HT-29 (cell line): ENCODE measurements around the gene SLC16A3. TPM values are rescaled to one million over a fixed set of nuclear protein-coding genes. Genes with fewer than 3 reads are reported as not detected.
"Not testable (repeated sequence)": the region's sequence is repeated elsewhere in the genome, so short reads cannot be mapped to it uniquely, and the experiment has no call there.

Experiments used
- DNase-seq: peaks from one replicate; pipeline ENCODE4 v3.0.0-alpha.2; 2015; ENCODE audit warnings: low spot score
- total RNA-seq: library from RNA; depleted of rRNA; stranded (reverse); fragments of >200 nt; shearing (Covaris generic); gene quantifications from 2 replicates; pipeline ENCODE4 v1.2.3, GENCODE V29; 2014; rRNA removed

The SLC16A3 gene
- 132 and 156 TPM in 2 replicates for total RNA-seq

DNA sequence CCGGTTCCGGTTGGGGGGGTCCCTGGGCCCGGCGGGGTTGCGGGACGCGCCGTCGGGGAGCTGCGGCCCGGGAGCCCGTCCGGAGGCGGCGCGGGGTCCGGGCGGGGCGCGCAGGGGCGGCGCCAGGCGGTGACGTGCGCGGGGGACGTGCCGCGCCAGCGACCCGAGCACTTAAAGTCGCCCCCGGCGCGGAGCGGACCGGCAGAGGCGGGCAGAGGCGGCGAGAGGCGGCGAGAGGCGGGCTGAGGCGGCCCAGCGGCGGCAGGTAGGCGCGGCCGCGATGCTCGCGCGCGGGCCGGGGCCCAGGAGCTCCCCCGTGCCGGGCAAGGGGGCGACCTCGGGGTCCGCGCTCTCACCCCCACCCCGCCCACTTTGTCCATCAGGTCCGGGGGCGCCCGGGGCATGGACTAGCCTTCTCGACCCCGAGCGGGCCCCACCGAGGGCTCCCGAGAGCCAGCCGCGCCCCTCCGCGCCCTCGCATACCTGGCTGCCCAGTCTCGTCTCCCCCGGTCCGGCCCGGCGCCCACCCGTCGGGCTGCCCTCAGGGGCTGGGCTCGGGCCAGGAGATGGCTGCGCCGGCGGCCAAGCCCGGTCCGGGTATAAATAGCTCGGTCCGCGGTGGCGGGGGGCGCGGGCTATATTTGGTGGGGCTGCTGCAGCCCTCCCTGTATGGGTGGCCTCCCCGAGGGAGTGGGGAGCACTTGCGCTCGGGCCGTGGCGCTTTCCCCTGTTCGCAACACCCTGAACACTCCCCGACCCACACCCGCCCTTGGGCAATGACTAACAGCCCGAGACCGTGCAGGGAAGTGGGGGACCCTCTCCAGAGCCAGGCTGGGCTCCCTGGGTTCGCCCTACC is at the start of gene SLC16A3:
Gene SLC16A3, plus strand, starts transcription at position 201 of the 856 bp plus-strand sequence. CDS start 6,967 bp downstream, outside the sequence.
- peak; percentile 64 for DNase-seq

DNA sequence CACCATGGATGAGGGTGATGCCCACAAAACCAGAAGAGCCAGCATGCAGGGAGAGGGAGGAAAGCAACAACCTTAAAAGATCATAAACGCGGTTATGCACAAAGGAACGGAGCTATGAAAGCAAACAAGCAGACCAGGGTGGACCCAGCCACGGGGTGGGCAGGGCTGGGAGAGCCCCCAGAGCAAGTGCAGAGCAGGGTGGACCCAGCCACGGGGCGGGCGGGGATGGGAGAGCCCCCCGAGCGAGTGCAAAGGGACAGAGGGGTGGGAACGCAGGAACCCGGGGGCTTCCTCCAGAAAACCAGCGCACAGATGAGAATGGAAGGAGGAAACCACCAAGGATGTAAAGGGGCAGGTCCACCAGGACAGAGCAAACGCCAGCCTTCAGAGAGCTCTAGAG is 49.4 kb upstream of the SLC16A3 start:
- DNase-seq, result no peak

DNA sequence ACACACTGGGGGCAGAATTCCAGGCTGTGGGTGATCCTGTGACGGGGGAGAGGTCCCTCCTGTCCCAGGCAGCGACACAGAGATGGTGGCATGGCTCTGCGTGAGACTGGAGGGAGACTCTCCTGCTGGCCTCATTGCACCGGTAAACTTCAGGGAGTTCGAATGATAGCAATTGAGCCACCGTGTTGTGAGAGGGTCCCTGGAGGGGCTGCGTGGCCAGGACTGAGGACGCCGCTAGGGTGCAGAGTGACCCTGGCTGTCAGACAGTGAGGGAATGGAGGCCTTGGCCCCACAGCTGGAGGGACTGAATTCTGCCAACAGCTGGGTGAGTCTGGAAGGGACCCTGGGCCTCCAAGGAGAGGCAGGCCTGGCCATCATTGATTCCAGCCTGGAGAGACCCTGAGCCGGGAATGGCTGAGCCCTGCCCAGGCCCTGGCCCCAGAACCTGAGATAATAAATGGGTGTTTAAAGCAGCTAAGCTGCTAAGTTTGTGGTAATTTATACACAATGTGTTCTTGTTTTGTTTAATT is 48.8 kb upstream of the SLC16A3 start:
- no peak for DNase-seq

DNA sequence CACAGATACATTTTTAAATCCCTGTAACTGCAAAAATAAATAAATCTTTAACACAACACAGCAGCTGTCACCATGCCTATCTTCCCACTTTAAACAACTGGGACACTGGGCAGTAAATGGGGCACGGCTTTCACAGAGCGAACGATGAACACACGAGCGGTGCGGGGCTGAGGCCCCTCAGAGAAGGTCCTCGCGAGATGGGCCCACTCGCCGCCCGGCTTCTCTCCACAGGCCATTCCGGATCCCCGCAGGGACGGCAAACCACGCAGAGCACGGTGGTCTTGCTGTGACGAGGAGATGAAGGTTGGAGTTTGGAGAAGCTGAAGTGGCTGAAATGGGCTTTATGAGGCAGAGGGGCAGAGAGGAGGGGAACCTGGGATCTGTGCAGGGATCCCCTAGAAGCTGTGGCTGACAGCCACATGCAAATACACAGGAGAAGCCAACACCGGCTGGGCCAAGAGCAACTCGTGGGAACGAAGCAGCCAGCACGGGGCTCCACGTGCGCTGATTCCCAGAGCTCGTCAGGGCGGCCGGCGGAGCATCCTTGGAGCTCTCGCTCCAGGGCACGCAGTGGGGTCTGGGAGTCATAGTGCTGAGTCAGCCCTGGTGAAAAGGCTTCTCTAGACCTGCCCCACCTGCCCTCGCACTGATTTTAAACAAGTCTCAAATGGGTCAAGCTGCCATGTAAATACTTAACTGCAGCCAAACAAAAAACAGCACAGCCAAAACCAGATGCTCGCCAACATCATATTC is 47.9 kb upstream of the SLC16A3 start:
- no peak for DNase-seq

DNA sequence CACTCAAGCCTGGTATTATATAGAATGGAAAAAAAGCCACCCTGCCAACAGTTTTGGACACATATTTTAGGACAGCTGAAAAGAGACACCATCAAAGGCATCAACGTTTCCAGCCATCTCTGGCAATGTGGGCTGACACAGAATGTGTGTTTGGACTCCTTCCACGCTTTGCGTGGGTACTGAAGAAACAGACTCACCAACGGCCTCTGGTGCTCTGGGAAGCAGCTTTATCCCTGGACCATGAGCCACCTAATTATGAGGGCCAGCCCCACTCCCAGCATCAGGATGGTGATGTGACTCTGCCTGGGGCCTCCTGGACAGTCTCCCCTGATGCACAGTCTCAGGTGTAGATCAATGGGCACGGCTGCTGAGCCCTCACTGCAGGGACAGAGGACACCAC is 44.1 kb upstream of the SLC16A3 start:
- DNase-seq, result no peak

DNA sequence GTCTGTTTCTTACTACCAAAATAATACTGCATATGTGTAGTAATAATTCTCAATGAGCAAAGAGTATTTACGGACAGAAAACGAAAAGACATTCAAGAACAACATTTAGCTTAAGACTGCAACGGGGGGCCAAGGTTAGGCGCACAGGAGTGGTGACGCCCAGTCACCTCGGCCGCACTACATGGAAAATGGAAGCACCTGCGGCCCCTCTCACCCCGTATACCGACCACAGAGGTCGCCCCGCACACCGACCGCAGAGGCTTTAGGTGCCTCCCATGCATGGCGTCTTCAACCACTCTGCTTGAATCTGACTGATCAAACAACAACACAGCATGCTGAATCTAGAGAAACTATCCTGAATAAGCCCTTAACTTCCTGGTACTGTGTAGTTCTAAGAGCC is 42.6 kb upstream of the SLC16A3 start:
- DNase-seq, result no peak

DNA sequence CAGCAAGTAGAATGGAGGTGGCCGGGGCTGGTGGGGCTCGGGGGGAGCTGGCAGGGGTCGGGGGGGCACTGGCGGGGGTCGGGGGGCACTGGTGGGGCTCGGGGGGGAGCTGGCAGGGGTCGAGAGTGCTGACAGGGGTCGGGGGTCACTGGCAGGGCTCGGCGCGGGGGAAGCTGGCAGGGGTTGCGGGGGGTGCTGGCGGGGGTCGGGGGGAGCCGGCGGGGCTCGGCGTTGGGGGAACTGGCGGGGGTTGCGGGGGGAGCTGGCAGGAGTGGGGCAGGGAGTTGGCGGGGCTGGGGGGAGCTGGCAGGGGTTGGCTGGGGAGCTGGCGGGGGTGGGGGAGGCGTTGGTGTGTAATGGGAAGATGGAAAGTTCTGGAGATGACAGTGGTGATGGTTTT is 41.3 kb upstream of the SLC16A3 start:
- no peak for DNase-seq

DNA sequence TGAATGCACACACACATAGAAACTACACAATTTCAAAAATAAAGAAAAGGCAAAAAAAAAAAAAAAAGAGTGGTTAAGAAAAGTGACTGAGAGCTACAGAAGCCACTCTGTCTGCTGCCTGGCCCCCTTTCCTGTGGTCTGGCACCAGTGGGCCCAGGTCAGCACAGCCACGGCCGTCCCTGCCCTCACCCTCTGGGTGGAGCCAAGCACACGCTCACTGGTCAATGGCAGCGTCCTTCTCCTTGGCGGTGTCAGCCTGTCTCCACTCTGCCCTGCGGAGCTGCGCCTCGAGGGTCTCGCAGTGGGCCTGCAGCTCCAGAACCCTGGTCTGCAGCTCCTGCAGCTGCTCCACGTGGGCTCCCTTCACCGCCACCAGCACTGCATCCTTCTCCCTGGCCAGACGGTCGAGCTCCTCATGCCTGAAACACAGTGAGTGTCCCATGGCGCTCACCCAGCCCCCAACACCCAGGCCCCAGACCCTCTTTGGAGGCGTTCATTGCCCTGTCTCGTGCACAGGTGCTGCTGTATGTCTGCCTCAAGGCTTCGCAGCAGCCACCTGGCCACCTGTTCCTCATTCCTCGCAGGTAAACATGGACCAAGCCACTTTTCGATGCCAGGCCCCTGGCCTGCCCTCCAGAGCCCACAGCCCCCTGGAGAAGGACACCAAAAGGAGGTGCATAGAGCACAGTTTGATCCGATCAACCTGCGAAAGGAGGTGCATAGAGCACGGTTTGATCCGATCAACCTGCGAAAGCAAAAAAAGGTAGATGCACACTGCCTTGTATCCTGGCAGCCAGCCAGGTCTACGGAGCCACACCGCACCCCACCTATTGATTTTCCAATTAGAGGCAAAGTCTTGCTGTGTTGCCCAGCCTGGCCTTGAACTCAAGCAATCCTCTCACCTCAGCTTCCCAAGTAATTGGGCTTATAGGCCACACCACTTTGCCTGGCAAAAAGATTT is 40.6 kb upstream of the SLC16A3 start:
- DNase-seq, result no peak

DNA sequence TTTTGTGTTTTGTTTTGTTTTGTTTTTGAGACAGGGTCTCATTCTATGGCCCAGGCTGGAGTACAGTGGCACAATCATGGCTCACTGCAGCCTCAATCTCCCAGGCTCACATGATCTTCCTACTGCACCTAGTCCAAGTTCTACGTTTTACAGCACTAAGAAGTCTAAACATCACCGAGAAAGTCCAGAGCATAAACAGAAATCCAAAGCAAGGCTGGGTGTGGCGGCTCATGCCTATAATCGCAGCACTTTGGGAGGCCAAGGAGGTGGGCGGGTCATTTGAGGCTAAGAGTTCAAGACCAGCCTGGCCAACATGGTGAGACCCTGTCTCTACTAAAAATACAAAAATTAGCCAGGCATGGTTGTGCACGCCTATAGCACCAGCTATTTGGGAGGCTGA is 35.8 kb upstream of the SLC16A3 start:
- not testable (repeated sequence) for DNase-seq

DNA sequence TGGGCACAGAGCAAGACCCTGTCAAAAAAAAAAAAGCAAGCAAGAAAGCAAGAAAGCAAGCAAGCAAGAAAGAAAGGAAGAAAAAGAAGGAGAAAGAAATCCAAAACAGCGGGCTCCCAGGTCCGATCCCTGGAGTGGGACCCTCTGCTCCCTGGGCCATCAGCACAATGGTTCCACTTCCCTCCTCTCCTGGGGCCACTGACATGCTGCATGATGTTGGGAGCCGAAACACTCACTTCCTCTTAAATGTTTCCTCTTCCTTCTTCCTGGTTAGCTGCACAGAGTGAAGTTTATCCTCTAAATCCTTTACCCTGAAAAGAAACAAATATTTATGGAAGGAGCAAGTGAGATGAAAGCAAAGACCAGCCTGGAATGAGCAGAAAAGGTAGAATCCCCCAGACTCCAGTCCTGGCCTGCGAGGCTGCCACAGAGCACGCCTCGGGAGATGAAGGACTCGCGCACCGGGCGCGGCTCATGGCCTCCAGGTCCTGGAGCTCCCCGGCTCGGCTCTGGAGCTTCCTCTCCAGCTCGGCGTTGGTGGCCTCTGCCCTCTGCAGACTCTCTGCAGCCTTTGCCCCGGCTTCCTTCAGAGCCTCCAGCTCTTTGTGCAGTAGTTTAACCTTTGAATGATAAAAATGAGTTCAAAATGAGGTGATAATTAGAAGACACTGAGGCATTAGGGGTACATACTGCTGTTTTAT is 35.2 kb upstream of the SLC16A3 start:
- no peak for DNase-seq

DNA sequence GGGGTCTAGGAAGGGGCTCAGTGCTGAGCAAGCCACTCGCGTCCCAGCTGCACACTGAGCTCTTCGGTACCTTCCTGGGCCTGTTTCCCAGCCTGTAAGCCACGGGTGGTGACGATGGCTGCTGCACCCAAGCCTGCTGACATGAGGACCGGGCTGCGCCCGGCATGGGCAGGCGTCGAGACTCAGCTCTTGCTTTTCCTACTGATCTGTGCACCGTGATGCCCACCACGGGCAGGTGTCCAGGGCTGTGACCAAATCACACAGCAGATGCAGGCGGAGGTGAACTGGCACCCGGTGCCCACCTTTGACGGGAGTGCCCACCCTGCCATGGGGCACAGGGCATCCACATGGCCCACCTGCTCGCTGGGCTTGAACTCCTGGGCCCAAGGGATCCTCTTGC is 34.1 kb upstream of the SLC16A3 start:
- no peak for DNase-seq

DNA sequence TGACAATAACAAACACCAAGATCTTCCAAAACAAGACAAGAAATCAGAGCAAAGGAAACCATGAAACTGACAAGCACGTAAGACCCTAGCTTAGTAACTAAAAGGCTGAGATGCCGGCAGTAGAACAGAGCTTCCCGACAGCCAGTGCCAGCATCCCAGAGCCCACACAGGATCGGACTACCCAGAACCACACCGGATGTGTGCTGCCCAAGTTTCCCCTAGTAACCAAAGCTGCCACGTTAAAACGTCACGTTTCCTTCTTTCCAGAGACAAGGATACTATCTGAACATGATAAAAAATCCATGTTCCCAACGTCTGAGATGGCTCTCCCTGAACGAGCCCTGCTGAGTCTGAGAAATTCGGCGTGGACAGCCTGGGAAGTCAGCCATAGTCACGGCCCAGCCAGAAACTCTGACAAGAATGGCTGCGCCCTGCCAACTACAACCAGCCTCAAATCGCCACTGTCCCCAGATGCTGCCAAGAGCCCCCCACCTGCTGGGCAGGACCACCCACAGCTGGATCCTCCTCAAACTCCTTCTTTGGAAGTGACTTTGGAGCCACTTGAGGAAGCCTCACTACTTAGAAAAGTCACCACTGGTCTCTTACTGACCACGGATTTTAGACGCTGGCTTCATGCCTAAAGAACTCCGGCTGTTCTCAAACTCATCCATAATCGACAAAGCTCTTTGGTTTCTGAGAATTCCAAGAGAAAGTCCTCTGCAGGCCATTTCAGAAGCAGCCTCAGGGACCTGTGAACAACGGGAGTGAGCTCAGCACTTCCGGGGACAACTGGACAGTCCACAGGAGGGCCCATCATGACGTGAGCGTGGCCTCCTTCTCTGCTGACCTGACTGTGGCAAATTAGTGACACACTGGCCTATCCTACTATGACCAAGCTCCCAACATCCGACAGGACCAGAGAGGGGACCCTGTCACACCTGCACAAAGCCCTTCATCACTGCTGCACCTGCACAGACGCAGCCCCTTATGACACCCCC is 32.9 kb upstream of the SLC16A3 start:
- DNase-seq, result no peak

DNA sequence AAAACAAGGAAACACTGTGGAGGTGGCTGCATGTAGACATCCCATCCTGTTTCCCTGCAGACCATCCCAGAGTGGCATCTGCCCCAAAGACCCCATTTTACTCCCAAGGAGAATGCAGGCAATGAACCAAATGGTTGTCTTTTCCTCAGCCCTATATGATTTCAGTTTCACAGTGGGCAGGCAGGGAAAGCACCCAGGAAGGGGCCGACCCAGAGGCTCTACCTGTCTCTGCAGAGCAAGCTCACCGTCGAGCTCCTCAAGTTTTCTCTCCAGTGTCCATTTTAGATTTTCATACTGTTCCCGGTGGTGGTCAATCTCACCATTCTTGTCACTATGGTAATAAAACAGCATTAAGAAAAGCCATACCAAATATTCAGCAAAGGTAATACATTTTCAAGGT is 30.8 kb upstream of the SLC16A3 start:
- no peak for DNase-seq

DNA sequence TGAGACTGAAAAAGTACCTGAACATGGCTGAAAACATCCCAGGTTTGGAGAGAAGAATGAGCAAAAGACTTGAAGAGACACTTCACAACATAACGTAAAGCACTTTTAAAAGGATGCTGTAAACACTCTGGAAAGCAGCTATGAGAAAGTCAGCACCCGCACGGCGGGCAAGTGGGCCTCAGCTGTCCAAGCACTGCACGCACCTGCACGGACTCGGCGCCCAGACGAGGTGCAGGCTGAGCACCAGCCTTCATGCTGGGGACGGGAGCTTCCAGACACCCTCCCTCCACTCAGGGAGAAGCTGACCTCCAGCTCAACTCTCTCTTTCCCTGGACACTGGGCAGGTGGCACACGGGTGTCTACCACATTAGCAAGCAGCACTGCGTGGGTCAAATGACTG is 29.3 kb upstream of the SLC16A3 start:
- DNase-seq, result no peak

DNA sequence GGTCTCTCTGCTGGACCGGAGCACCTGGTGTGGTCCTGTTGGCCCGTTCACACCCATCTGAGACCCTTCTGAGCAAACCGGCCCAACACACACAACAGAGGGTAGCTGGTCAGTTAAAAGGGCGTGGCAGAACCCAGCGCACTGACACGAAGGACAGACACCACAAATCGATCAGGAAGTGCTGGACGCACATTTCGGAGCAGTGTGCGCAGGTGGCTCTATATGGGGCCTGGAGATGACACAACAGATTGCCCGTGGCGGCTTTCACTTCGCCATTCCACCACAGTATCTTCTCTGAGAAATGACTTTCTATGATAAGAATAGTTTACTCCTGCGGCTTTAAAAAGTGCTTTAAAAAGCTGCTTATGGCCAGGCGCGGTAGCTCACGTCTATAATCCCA is 28.7 kb upstream of the SLC16A3 start:
- DNase-seq, result no peak

DNA sequence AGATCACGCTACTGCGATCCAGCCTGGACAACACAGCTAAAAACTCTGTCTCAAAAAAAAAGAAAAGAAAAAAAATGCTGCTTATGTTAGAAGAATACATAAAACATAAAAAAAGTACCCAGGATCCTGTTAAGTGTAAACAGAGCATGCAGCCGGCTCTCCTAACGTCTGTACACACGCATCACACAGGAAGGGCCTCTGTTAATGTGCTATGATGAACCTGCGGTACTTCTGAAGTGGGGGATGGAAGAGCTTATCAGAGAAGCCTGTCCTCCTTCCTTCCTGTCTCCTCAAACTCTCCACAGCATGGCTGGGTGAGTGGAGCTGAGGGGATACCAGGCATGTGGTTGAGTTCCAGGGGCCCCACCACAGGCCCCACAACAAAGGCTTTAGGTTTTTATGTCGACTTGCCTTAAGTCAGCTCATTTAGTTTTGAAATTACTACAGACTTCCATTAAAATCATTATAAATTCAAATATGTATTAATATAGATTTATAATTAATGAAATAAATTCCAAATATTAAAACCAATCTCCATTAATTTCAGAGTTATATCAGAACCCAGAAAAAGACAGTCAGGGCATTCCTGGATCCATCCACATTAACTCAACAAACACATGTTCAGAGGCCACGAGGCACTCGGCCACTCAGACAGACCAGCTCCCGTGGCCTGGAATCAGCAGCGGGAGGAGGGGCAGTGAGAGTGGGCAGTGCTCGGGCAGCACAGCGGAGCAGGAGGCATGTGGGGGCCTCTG is 27.9 kb upstream of the SLC16A3 start:
- no peak for DNase-seq

DNA sequence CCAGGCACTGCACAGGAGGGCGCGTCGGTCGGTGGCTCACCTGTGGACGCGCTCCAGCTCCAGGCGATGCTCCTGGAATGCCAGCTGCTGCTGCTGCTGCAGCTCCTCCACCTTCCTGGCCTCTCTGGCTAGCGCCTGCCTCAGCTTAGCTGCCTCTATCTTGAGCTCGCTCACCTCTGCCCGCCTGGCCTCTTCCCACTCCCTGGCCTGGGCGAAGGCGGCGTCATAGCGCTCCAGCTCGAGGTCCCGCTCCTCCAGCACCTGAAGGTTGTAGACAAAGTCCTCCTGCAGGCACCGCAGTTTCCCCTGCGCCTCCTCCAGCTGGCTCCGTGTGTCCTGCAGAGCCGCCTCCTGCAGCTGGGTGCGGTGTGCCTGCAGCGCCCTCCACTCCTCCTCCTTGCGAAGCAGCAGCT is 27.3 kb upstream of the SLC16A3 start:
- no peak for DNase-seq

DNA sequence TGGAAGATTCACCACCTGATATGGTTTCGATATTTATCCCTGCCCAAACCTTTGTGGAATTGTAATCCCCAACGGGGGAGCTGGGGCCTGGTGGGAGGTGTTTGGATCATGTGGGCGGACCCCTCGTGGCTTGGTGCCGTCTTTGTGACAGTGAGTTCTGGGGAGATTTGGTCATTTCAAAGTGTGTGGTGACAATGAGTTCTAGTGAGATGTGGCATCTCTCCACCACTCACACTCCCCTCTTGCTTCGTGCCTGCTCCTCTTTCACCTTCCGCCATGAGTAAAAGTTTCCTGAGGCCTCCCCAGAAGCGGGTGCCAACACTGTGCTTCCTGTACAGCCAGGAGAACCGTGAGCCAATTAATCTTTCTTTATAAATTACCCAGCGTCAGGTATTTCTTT is 25.9 kb upstream of the SLC16A3 start:
- DNase-seq, result no peak

DNA sequence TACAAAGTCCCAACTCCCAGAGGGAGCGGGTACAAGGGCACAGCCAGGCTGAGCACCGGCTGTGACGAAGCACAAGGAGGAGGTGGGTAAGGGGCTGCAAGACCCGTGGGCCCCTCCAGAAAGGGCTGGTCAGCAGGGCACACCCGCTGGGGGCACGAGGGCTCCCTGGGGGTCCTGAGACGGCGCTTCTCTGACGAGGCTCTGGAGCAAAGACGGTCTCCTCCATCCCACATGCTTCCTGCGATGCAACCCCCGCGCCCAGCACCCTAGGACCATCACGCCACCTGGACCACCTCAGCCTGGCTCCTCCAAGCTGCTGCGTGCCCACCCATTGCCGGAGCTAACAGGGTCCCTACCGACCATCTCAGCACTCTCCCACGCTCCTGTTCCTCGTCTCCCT is 24.9 kb upstream of the SLC16A3 start:
- no peak for DNase-seq
